ENCODE data around the gene CHKA. TPM values are rescaled to one million over a fixed set of nuclear protein-coding genes. Genes with fewer than 3 reads are reported as not detected.

CHKA gene
- total and polyA plus RNA-seq, 2 of the 8 experiments (the other 6 are each of a cell fraction or from before 2014, with no cell fraction given): 61.2 to 86.6 TPM

GRCh38 chr11:68019486-68019885 is 101.7 kb downstream of the CHKA start:
- 94% methylated on average over 12 of the region's 12 CpGs; no CpG with 5 or more reads in 1 of the 2 experiments for WGBS, 2 experiments (ENCODE audit: extremely low coverage in 1 of 2, insufficient coverage in 1 of 2, insufficient read length in 1 of 2, insufficient replicate concordance in 2 of 2, low coverage in 1 of 2, low lambda C conversion rate in 2 of 2, missing lambda C conversion rate in 1 of 2)
- H4K8ac ChIP-seq (ENCODE audit: extremely low read depth, insufficient read depth, low read length): peak overlapping the region; percentile 25
- POLR2A ChIA-PET (ENCODE audit: partially characterized antibody): interaction anchor here (1.0 to 3.8 kb wide), 3 partner anchors 10 to 34 kb away, joined by 4 to 17 read pairs (median 4); partner anchors contain the start of gene ALDH3B1
- no peak overlapping the region for H2BK12ac ChIP-seq (ENCODE audit: low read depth, low read length)
- H2BK15ac ChIP-seq (ENCODE audit: low read length): no peak overlapping the region
- no peak overlapping the region for H3K4me3 ChIP-seq (ENCODE audit: extremely low read depth in 1 of 4, insufficient read depth in 2 of 4, low read depth in 3 of 4, low read length in 4 of 4)
- no peaks in the 10 kb centered on the region for H3K79me1 ChIP-seq (ENCODE audit: low read depth, low read length)
- H4K91ac ChIP-seq (replicated peaks; ENCODE audit: insufficient read length, low read length): no peak overlapping the region
- H4K5ac ChIP-seq (ENCODE audit: insufficient read length, low read depth, low read length): no peak overlapping the region
- peaks cover 0 to 12% (median 4%) of the 10 kb centered on the region in 4 experiments; a peak in 4 of 7 replicates for H3K4me1 ChIP-seq (replicated peaks in 1 of 4; ENCODE audit: control insufficient read depth in 3 of 4, insufficient read depth in 4 of 4, low read length in 3 of 4)
- DNase-seq (ENCODE audit: low read depth in 1 of 2, low spot score in 2 of 2) (no peak), FAIRE-seq (no peak)
- H2AK5ac ChIP-seq (ENCODE audit: low read depth, low read length): no peak overlapping the region
- H3K79me2 ChIP-seq (ENCODE audit: control insufficient read depth in 1 of 2, insufficient read depth in 2 of 2, low read length in 2 of 2): no peaks in the 10 kb centered on the region
- H3K23me2 ChIP-seq (ENCODE audit: low read depth, low read length): no peaks in the 10 kb centered on the region
- H4K20me1 ChIP-seq (replicated peaks in 1 of 2; ENCODE audit: control insufficient read depth in 1 of 2, insufficient read depth in 2 of 2, low read length in 2 of 2): no peaks in the 10 kb centered on the region
- no peak overlapping the region for H3K14ac ChIP-seq (ENCODE audit: insufficient read length)
- no peak overlapping the region for H2AFZ ChIP-seq (ENCODE audit: low read length)
- H3K23ac ChIP-seq (ENCODE audit: insufficient read length): no peak overlapping the region
- H2BK5ac ChIP-seq (ENCODE audit: low read depth, low read length): no peak overlapping the region
- H3K27me3 ChIP-seq (replicated peaks in 1 of 4; ENCODE audit: control insufficient read depth in 3 of 4, extremely low read depth in 1 of 4, insufficient read depth in 3 of 4, low read length in 3 of 4): no peaks in the 10 kb centered on the region
- no peak overlapping the region for H3K27ac ChIP-seq (ENCODE audit: low read depth, low read length)
- H3K4ac ChIP-seq (replicated peaks; ENCODE audit: insufficient read length, low read depth, low read length): no peak overlapping the region
- CTCF ChIA-PET (ENCODE audit: partially characterized antibody): interaction anchor here (0.6 to 4.3 kb wide), 6 partner anchors 10 to 344 kb away, joined by 3 to 40 read pairs (median 6); partner anchors contain the start of genes ALDH3B1 and UNC93B1
- no peak overlapping the region for H2BK120ac ChIP-seq (replicated peaks; ENCODE audit: low read depth, low read length)
- no peak overlapping the region for H3K18ac ChIP-seq (ENCODE audit: extremely low read depth, low read length)
- H3K36me3 ChIP-seq (ENCODE audit: control insufficient read depth in 2 of 4, insufficient read depth in 4 of 4, low read length in 3 of 4): no peaks in the 10 kb centered on the region
- no peak overlapping the region for H2BK20ac ChIP-seq (ENCODE audit: low read length)
- H3K9ac ChIP-seq (replicated peaks in 1 of 4; ENCODE audit: extremely low read depth in 1 of 4, low read depth in 3 of 4, low read length in 3 of 4): no peak overlapping the region
- no peak overlapping the region for H3K4me2 ChIP-seq (ENCODE audit: insufficient read depth in 1 of 2, low read depth in 2 of 2, low read length in 2 of 2)
- H3K9me3 ChIP-seq (ENCODE audit: insufficient read depth in 2 of 2, low read depth in 1 of 2, low read length in 1 of 2): no peaks in the 10 kb centered on the region
- no peak overlapping the region for H3K56ac ChIP-seq (replicated peaks; ENCODE audit: insufficient read length, low read depth, low read length)
- TF ChIP-seq SAP30 (IDR thresholded peaks at IDR 0.05; ENCODE audit: insufficient read depth, insufficient replicate concordance, low read length): no peak
- no peak for TF ChIP-seq CBX5 (IDR thresholded peaks at IDR 0.05; ENCODE audit: low read depth, low read length)
- TF ChIP-seq TAF7 (optimal IDR thresholded peaks at IDR 0.05; ENCODE audit: borderline replicate concordance, low read depth, low read length): no peak
- no peak for TF ChIP-seq RBBP5 (IDR thresholded peaks at IDR 0.05; ENCODE audit: borderline replicate concordance, low read depth, low read length)
- TF ChIP-seq HDAC2 (IDR thresholded peaks at IDR 0.05; ENCODE audit: borderline replicate concordance in 1 of 2, low read depth in 2 of 2, low read length in 2 of 2): no peak
- TF ChIP-seq ZNF274 (IDR thresholded peaks at IDR 0.05; ENCODE audit: borderline replicate concordance, extremely low read depth, low read length): no peak
- TF ChIP-seq ATF3 (IDR thresholded peaks at IDR 0.05; ENCODE audit: insufficient read depth, low read depth, low read length): no peak
- TF ChIP-seq RXRA (IDR thresholded peaks at IDR 0.05; ENCODE audit: insufficient read depth, low read depth, low read length): no peak
- no peak for TF ChIP-seq NRF1 (IDR thresholded peaks at IDR 0.05; ENCODE audit: low read depth, low read length)
- TF ChIP-seq PHF8 (conservative IDR thresholded peaks at IDR 0.05; ENCODE audit: low read depth, low read length): no peak
- TF ChIP-seq TBP (IDR thresholded peaks at IDR 0.05; ENCODE audit: low read depth, low read length): no peak
- no peak for TF ChIP-seq POU5F1 (IDR thresholded peaks at IDR 0.05; ENCODE audit: low read depth, low read length)
- TF ChIP-seq TCF12 (IDR thresholded peaks at IDR 0.05; ENCODE audit: low read depth, low read length): no peak

Measured in H1 (cell line).